ENCODE data around the gene ME1.

The ME1 gene

DNA sequence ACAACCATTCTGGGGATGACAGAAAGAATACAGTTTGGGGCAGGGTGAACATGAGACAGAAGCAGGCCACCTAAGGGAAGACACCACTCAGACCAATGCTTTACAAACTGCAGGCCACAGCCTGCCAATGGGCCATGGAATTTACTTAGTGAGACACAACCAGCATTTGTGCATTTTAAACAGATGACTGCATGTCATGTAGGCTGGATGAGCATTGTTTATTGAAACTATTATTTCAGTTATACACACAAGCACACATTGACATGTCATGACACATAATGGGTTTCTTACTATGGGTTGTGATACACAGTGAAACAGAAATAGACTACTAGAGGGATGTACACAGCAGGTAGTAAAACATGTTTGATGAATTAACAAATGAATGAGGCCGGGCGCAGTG, 245.8 kb downstream of the ME1 start:
- Histone ChIP-seq H3K9ac (ENCODE audit: low read depth in 1 of 2, low read length in 2 of 2) (no peak overlapping the region), H3K27me3 (ENCODE audit: control insufficient read depth in 1 of 2, insufficient read depth in 2 of 2, low read length in 2 of 2) (no peaks in the 10 kb centered on the region), H3K4me3 (ENCODE audit: low read depth in 1 of 2, low read length in 2 of 2) (no peak overlapping the region), H3K27ac (ENCODE audit: low read depth, low read length) (no peak overlapping the region), H3K4me1 (ENCODE audit: control insufficient read depth in 1 of 2, insufficient read depth in 2 of 2, low read length in 2 of 2) (no peaks in the 10 kb centered on the region), H3K9me3 (ENCODE audit: control insufficient read depth in 1 of 2, low read length in 2 of 2) (no peaks in the 10 kb centered on the region), H3K36me3 (ENCODE audit: control insufficient read depth in 1 of 2, insufficient read depth in 2 of 2, low read length in 2 of 2) (peaks cover 30 to 46% of the 10 kb centered on the region in 2 donors)

DNA sequence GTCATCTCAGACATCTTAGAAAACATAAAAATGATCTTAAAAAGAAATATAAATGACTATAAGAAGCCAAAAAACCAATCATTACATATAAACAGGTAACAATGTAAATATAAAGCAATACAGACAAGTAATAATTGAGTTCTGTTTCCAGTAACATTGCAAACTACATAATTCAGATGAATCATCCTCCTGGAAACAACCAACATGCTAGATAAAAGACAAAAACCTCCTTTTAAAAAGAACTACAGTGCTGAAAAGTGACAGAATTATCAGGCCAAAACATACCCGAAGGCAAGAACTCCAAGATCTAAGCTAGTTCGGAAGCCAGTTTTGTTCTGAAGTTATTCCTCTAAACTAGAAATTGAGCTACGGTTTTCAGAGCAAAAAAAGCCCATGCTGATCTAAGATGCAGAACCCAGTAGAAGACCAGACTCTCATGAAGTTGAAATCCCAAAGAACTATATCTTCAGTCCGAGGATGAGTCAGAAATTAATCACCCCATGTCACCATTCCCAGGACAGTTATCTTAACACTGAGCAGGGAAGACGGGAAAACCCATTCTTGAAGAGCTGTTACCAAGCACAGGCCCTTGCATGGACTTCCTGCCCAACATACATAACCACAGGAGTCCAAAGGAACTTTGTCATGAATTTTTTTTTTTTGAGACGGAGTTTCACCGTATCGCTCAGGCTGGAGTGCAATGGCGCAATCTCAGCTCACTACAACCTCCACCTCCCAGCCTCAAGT, 247.6 kb downstream of the ME1 start:
- H3K4me1 ChIP-seq (ENCODE audit: control insufficient read depth in 1 of 2, insufficient read depth in 2 of 2, low read length in 2 of 2): no peaks in the 10 kb centered on the region
- no peak overlapping the region for H3K9ac ChIP-seq (ENCODE audit: low read depth in 1 of 2, low read length in 2 of 2)
- no peak overlapping the region for H3K27ac ChIP-seq (ENCODE audit: low read depth, low read length)
- H3K36me3 ChIP-seq (ENCODE audit: control insufficient read depth in 1 of 2, insufficient read depth in 2 of 2, low read length in 2 of 2): peaks cover 26 to 43% of the 10 kb centered on the region in 2 donors
- no peaks in the 10 kb centered on the region for H3K27me3 ChIP-seq (ENCODE audit: control insufficient read depth in 1 of 2, insufficient read depth in 2 of 2, low read length in 2 of 2)
- no peaks in the 10 kb centered on the region for H3K9me3 ChIP-seq (ENCODE audit: control insufficient read depth in 1 of 2, low read length in 2 of 2)
- H3K4me3 ChIP-seq (ENCODE audit: low read depth in 1 of 2, low read length in 2 of 2): no peak overlapping the region

DNA sequence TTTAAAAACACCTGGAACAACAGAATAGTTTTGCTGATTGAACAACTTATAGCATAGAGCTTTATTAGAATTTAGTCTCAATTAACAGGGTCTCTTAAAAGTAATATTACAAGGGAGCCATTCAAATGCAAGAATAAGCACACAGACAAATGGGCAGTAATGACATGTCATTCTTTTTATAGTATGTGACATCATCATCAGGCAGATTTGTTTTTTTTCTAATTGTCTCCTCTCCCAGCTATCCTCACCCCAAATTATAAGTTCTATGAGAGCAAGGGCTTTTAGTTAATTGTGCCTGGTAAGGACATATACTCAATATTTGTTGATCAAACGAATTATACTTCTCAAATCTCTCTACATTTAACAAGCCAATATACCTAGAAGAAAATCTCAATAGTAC, 248.7 kb downstream of the ME1 start:
- H3K27me3 ChIP-seq (ENCODE audit: control insufficient read depth in 1 of 2, insufficient read depth in 2 of 2, low read length in 2 of 2): no peaks in the 10 kb centered on the region
- peaks cover 26 to 53% of the 10 kb centered on the region in 2 donors for H3K36me3 ChIP-seq (ENCODE audit: control insufficient read depth in 1 of 2, insufficient read depth in 2 of 2, low read length in 2 of 2)
- no peaks in the 10 kb centered on the region for H3K9me3 ChIP-seq (ENCODE audit: control insufficient read depth in 1 of 2, low read length in 2 of 2)
- no peak overlapping the region for H3K4me3 ChIP-seq (ENCODE audit: low read depth in 1 of 2, low read length in 2 of 2)
- no peaks in the 10 kb centered on the region for H3K4me1 ChIP-seq (ENCODE audit: control insufficient read depth in 1 of 2, insufficient read depth in 2 of 2, low read length in 2 of 2)
- no peak overlapping the region for H3K27ac ChIP-seq (ENCODE audit: low read depth, low read length)
- no peak overlapping the region for H3K9ac ChIP-seq (ENCODE audit: low read depth in 1 of 2, low read length in 2 of 2)

DNA sequence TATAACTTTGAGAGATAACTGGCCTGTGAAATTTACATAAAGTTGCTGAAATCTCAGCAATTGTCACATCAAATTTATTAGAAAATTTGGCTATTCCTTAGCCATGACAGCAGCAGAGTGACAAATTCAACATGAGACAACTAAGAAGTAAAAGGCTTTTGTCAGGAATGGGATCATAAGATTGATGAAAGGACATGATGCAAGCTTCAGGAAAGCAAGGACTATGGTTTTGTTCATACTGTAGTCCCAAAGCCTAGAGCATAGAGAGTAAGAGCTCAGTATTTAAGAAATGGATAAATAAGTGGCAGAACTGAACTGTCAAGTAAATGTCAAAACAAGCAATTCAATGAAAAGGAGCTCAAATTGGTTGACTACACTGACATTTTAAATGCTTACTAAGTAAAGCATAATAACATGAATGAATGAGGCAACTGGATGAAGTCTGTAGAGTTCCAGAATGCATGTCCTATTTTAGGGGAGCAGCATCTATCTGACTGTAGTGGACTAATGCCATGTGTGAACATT, 250.4 kb downstream of the ME1 start:
- no peak overlapping the region for H3K9ac ChIP-seq (ENCODE audit: low read depth in 1 of 2, low read length in 2 of 2)
- H3K9me3 ChIP-seq (ENCODE audit: control insufficient read depth in 1 of 2, low read length in 2 of 2): no peaks in the 10 kb centered on the region
- H3K4me1 ChIP-seq (ENCODE audit: control insufficient read depth in 1 of 2, insufficient read depth in 2 of 2, low read length in 2 of 2): no peaks in the 10 kb centered on the region
- peaks cover 22 to 49% of the 10 kb centered on the region in 2 donors for H3K36me3 ChIP-seq (ENCODE audit: control insufficient read depth in 1 of 2, insufficient read depth in 2 of 2, low read length in 2 of 2)
- no peak overlapping the region for H3K27ac ChIP-seq (ENCODE audit: low read depth, low read length)
- H3K27me3 ChIP-seq (ENCODE audit: control insufficient read depth in 1 of 2, insufficient read depth in 2 of 2, low read length in 2 of 2): no peaks in the 10 kb centered on the region
- no peak overlapping the region for H3K4me3 ChIP-seq (ENCODE audit: low read depth in 1 of 2, low read length in 2 of 2)

DNA sequence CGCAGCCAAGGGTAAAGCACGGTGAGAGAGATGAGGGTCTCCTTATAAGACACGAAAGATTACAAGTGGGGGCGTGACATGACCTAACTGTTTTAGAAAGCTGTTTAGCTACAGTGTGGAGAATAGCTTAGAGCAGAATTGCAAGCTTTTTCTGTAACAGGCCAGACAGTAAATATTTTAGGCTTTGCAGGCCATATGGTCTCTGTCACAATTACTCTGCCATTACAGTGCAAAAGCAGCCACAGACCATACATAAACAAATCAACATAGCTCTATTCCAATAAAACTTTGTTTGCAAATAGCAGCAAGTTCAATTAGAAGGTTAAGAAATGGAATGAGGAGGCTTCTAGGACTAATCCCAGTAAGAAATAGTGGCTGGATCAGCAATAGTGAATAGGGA, 254.6 kb downstream of the ME1 start:
- H3K9ac ChIP-seq (ENCODE audit: low read depth in 1 of 2, low read length in 2 of 2): no peak overlapping the region
- no peaks in the 10 kb centered on the region for H3K9me3 ChIP-seq (ENCODE audit: control insufficient read depth in 1 of 2, low read length in 2 of 2)
- H3K4me3 ChIP-seq (ENCODE audit: low read depth in 1 of 2, low read length in 2 of 2): no peak overlapping the region
- no peak overlapping the region for H3K27ac ChIP-seq (ENCODE audit: low read depth, low read length)
- peaks cover 21 to 55% of the 10 kb centered on the region in 2 donors for H3K36me3 ChIP-seq (ENCODE audit: control insufficient read depth in 1 of 2, insufficient read depth in 2 of 2, low read length in 2 of 2)
- no peaks in the 10 kb centered on the region for H3K27me3 ChIP-seq (ENCODE audit: control insufficient read depth in 1 of 2, insufficient read depth in 2 of 2, low read length in 2 of 2)
- H3K4me1 ChIP-seq (ENCODE audit: control insufficient read depth in 1 of 2, insufficient read depth in 2 of 2, low read length in 2 of 2): no peaks in the 10 kb centered on the region

DNA sequence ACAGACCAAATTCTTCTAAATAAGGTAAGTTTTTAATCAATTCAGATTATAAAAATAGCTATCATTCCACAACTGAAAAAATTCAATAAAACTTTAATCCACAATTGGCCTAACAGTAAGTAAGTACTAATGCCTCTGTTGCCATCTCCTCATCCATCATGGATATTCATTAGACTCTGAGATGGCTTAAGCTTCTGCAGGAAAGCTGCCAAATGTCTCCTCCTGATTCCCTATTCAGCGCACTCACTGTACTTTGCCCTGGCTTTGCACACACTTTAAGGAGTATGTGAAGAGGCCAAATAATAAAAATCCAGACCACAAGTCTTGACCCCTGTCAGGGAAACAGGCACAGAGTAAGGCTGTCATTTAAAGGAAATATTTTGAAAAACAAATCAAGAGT, 261.3 kb downstream of the ME1 start:
- H3K36me3 ChIP-seq (ENCODE audit: control insufficient read depth in 1 of 2, insufficient read depth in 2 of 2, low read length in 2 of 2): peaks cover 40 to 90% of the 10 kb centered on the region in 2 donors
- H3K4me3 ChIP-seq (ENCODE audit: low read depth in 1 of 2, low read length in 2 of 2): no peak overlapping the region
- no peak overlapping the region for H3K9ac ChIP-seq (ENCODE audit: low read depth in 1 of 2, low read length in 2 of 2)
- H3K4me1 ChIP-seq (ENCODE audit: control insufficient read depth in 1 of 2, insufficient read depth in 2 of 2, low read length in 2 of 2): no peaks in the 10 kb centered on the region
- H3K27me3 ChIP-seq (ENCODE audit: control insufficient read depth in 1 of 2, insufficient read depth in 2 of 2, low read length in 2 of 2): no peaks in the 10 kb centered on the region
- H3K27ac ChIP-seq (ENCODE audit: low read depth, low read length): no peak overlapping the region
- no peaks in the 10 kb centered on the region for H3K9me3 ChIP-seq (ENCODE audit: control insufficient read depth in 1 of 2, low read length in 2 of 2)

DNA sequence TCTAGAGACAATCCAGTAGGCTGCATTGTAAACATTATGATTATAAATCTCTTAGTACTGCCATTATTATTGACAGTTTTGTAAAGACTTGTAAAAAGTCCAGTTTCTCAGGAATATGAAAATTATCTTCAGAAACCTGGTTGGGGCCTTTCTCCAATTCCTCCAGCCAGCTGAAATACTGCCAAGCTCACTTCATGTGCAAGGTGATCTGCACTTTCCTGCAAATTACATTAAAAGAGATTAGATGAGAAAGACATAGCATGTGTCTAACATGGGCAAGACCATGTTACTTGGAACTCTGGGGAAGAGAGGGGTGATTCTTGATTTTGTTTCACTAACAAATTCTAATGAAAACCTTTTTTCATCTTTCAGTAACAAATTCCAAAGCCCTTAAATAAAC, 261.7 kb downstream of the ME1 start:
- Histone ChIP-seq H3K27me3 (ENCODE audit: control insufficient read depth in 1 of 2, insufficient read depth in 2 of 2, low read length in 2 of 2) (no peaks in the 10 kb centered on the region), H3K9me3 (ENCODE audit: control insufficient read depth in 1 of 2, low read length in 2 of 2) (no peaks in the 10 kb centered on the region), H3K9ac (ENCODE audit: low read depth in 1 of 2, low read length in 2 of 2) (no peak overlapping the region), H3K27ac (ENCODE audit: low read depth, low read length) (no peak overlapping the region), H3K36me3 (ENCODE audit: control insufficient read depth in 1 of 2, insufficient read depth in 2 of 2, low read length in 2 of 2) (peaks cover 38 to 90% of the 10 kb centered on the region in 2 donors), H3K4me3 (ENCODE audit: low read depth in 1 of 2, low read length in 2 of 2) (no peak overlapping the region), H3K4me1 (ENCODE audit: control insufficient read depth in 1 of 2, insufficient read depth in 2 of 2, low read length in 2 of 2) (no peaks in the 10 kb centered on the region)

DNA sequence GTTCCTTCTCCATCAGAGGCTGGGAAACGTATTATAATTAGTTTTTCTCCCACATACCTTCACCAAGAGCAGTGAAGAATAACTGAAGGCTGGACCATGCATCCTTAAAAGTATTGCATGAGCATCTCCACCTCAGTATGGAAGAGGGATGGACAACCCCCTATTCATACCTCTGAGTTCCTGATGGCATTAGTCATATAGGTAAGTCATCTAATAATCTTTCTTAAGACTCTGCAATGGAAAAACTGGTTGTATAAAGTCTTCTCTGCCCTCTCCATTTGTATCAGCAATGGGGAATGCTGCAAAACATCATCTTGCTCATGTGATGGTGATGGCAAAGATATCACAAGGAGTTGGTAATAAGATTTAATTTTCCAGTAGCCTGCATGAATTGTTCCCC, 262.3 kb downstream of the ME1 start:
- Histone ChIP-seq H3K27me3 (ENCODE audit: control insufficient read depth in 1 of 2, insufficient read depth in 2 of 2, low read length in 2 of 2) (no peaks in the 10 kb centered on the region), H3K4me3 (ENCODE audit: low read depth in 1 of 2, low read length in 2 of 2) (no peak overlapping the region), H3K4me1 (ENCODE audit: control insufficient read depth in 1 of 2, insufficient read depth in 2 of 2, low read length in 2 of 2) (no peaks in the 10 kb centered on the region), H3K9me3 (ENCODE audit: control insufficient read depth in 1 of 2, low read length in 2 of 2) (no peaks in the 10 kb centered on the region), H3K27ac (ENCODE audit: low read depth, low read length) (no peak overlapping the region), H3K9ac (ENCODE audit: low read depth in 1 of 2, low read length in 2 of 2) (no peak overlapping the region), H3K36me3 (ENCODE audit: control insufficient read depth in 1 of 2, insufficient read depth in 2 of 2, low read length in 2 of 2) (peaks cover 37 to 88% of the 10 kb centered on the region in 2 donors)

DNA sequence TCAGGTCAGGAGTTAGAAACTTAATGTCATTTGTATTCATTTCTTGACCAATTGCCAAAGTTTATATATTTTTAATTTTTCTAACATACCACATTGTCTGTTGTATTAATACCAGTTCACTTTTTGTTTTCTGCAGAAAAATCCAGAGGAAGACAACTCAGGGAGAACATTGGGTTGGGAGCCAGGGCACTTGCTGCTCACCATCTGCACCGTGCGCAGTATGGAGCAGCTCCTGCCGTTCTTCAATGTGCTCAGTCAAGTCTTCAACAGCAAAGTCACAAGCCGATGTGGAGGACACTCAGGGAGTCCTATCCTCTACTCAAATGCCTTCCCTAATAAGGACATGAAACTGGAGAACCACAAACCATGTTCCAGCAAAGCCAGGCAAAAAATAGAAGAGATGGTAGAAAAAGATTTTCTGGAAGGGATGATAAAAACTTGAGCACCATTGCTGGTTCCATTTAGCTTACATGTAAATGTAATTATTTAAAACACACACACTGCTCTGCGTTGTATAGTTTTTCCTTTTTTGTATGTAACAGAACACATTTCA, 263.0 kb downstream of the ME1 start:
- no peaks in the 10 kb centered on the region for H3K4me1 ChIP-seq (ENCODE audit: control insufficient read depth in 1 of 2, insufficient read depth in 2 of 2, low read length in 2 of 2)
- H3K27me3 ChIP-seq (ENCODE audit: control insufficient read depth in 1 of 2, insufficient read depth in 2 of 2, low read length in 2 of 2): no peaks in the 10 kb centered on the region
- H3K4me3 ChIP-seq (ENCODE audit: low read depth in 1 of 2, low read length in 2 of 2): no peak overlapping the region
- H3K9me3 ChIP-seq (ENCODE audit: control insufficient read depth in 1 of 2, low read length in 2 of 2): no peaks in the 10 kb centered on the region
- peaks cover 37 to 82% of the 10 kb centered on the region in 2 donors for H3K36me3 ChIP-seq (ENCODE audit: control insufficient read depth in 1 of 2, insufficient read depth in 2 of 2, low read length in 2 of 2)
- no peak overlapping the region for H3K27ac ChIP-seq (ENCODE audit: low read depth, low read length)
- no peak overlapping the region for H3K9ac ChIP-seq (ENCODE audit: low read depth in 1 of 2, low read length in 2 of 2)
